ENCODE results near the gene ASXL1.
"Not testable (repeated sequence)": the region's sequence is repeated elsewhere in the genome, so short reads cannot be mapped to it uniquely, and the experiment has no call there.

The ASXL1 gene

GRCh38 chr20:32357869-32358631 is at the start of gene ASXL1:
TSS of gene ASXL1 (plus strand) at chr20:32358331. CDS start at chr20:32358776, 445 bp downstream.
- in situ Hi-C loops (cut with MboI; ENCODE audit: low sequenced_read_pairs): no loop called here

- in situ Hi-C loops (cut with MboI; ENCODE audit: low sequenced_read_pairs): no loop called here
Observed at GRCh38 chr20:32312718-32313424, 45.3 kb upstream of the ASXL1 start.

GRCh38 chr20:32314768-32315167 is 43.4 kb upstream of the ASXL1 start:
- in situ Hi-C loops (cut with MboI; ENCODE audit: low sequenced_read_pairs): no loop called here

- in situ Hi-C loops (cut with MboI; ENCODE audit: low sequenced_read_pairs): no loop called here
Observed at GRCh38 chr20:32315399-32315798, 42.7 kb upstream of the ASXL1 start.

GRCh38 chr20:32315891-32316290 is 42.2 kb upstream of the ASXL1 start:
- in situ Hi-C loops (cut with MboI; ENCODE audit: low sequenced_read_pairs): no loop called here

GRCh38 chr20:32316667-32317066 is 41.5 kb upstream of the ASXL1 start:
- in situ Hi-C loops (cut with MboI; ENCODE audit: low sequenced_read_pairs): no loop called here

GRCh38 chr20:32319100-32319499 is 39.0 kb upstream of the ASXL1 start:
- in situ Hi-C loops (cut with MboI; ENCODE audit: low sequenced_read_pairs): no loop called here

GRCh38 chr20:32320305-32320704 is 37.8 kb upstream of the ASXL1 start:
- in situ Hi-C loops (cut with MboI; ENCODE audit: low sequenced_read_pairs): no loop called here

GRCh38 chr20:32321390-32321789 is 36.7 kb upstream of the ASXL1 start:
- in situ Hi-C loops (cut with MboI; ENCODE audit: low sequenced_read_pairs): no loop called here

GRCh38 chr20:32322260-32322659 is 35.9 kb upstream of the ASXL1 start:
- in situ Hi-C loops (cut with MboI; ENCODE audit: low sequenced_read_pairs): not testable (repeated sequence)

GRCh38 chr20:32323761-32324160 is 34.4 kb upstream of the ASXL1 start:
- in situ Hi-C loops (cut with MboI; ENCODE audit: low sequenced_read_pairs): not testable (repeated sequence)

- in situ Hi-C loops (cut with MboI; ENCODE audit: low sequenced_read_pairs): no loop called here
Observed at GRCh38 chr20:32325706-32326503, 32.2 kb upstream of the ASXL1 start.

GRCh38 chr20:32326504-32326845 is 31.7 kb upstream of the ASXL1 start:
- in situ Hi-C loops (cut with MboI; ENCODE audit: low sequenced_read_pairs): no loop called here

GRCh38 chr20:32327087-32327681 is 30.9 kb upstream of the ASXL1 start:
- in situ Hi-C loops (cut with MboI; ENCODE audit: low sequenced_read_pairs): no loop called here

GRCh38 chr20:32329817-32330554 is 28.1 kb upstream of the ASXL1 start:
- in situ Hi-C loops (cut with MboI; ENCODE audit: low sequenced_read_pairs): no loop called here

GRCh38 chr20:32330555-32330897 is 27.6 kb upstream of the ASXL1 start:
- in situ Hi-C loops (cut with MboI; ENCODE audit: low sequenced_read_pairs): no loop called here

- in situ Hi-C loops (cut with MboI; ENCODE audit: low sequenced_read_pairs): no loop called here
Observed at GRCh38 chr20:32332614-32333013, 25.5 kb upstream of the ASXL1 start.

GRCh38 chr20:32333181-32333987 is 24.7 kb upstream of the ASXL1 start:
- in situ Hi-C loops (cut with MboI; ENCODE audit: low sequenced_read_pairs): no loop called here

- in situ Hi-C loops (cut with MboI; ENCODE audit: low sequenced_read_pairs): no loop called here
Observed at GRCh38 chr20:32333988-32334885, 23.9 kb upstream of the ASXL1 start.

All from hTERT RPE-1 (cell line).